Pancreas (tissue), 10 donors: ENCODE data around the gene MNAT1. TPM values are rescaled to one million over a fixed set of nuclear protein-coding genes. Genes with fewer than 3 reads are reported as not detected.
A peak's percentile ranks its signal among the peaks of the same experiment; 100 is the strongest.

Experiments used
- ATAC-seq, 4 donors: fragments of 200-7000 bp; cut with Tn5 transposase; one replicate each; pipeline versions ENCODE4 v1.8.0 to v1.9.1; 2020; ENCODE audit warnings: mild to moderate bottlenecking in 4 of 4, moderate library complexity in 4 of 4
- DNase-seq, 6 donors: peaks; one replicate each; pipeline ENCODE4 v3.0.0-alpha.2; 2020
- FAIRE-seq: peaks from 2 replicates; lab custom pipeline; 2012; peaks lifted over from hg19 to GRCh38; lab: Jason Lieb, UNC
- H3K27ac ChIP-seq, 4 donors: fragments of 200-600 bp; sonication (generic); 1 replicate in 3 of 4; 2 replicates in 1 of 4; pipeline versions ENCODE4 v1.5.0 to v1.8.0; 2020
- H3K27me3 ChIP-seq, 4 donors: fragments of 200-600 bp; one replicate each; pipeline ENCODE4 v1.8.0; 2021
- H3K36me3 ChIP-seq, 3 donors: fragments of 200-600 bp; sonication (generic) in 1 of 3; one replicate each; pipeline versions ENCODE4 v1.5.0 to v1.8.0; 2020 to 2021
- H3K4me1 ChIP-seq, 3 donors: fragments of 200-600 bp; one replicate each; pipeline ENCODE4 v1.8.0; 2021
- H3K4me3 ChIP-seq, 4 donors: fragments of 200-600 bp; sonication (generic) in 2 of 4; one replicate each; pipeline versions ENCODE4 v1.5.0 to v1.8.0; 2020 to 2021
- H3K9me3 ChIP-seq, 4 donors: fragments of 200-600 bp; one replicate each; pipeline ENCODE4 v1.8.0; 2021
- WGBS, 2 donors: extraction: QIAGEN DNeasy Blood & Tissue Kit; methylation state at CpG; one replicate each; pipeline ENCODE4 v1.1.7; 2013; 5-methylcytosine and 5-hydroxymethylcytosine counted together
- intact Hi-C, 3 donors: fragments of 100-400 bp; cut with DNase I; formaldehyde crosslinking; loops; one replicate each; pipeline versions ENCODE4 v1.11.1 to v1.14.2; 2022
- polyA plus RNA-seq, 2 donors: library from polyadenylated mRNA; stranded (reverse); fragments of 200-250 nt; gene quantifications; one replicate each; pipeline ENCODE4 v1.2.3, GENCODE V29; 2013
- total RNA-seq, 6 donors: library from RNA; stranded (reverse); fragmentation: NEBNext Ultra II Directional in 4 of 6; extraction: Animal tissue kit (Norgen Biotek cat#: 25700) in 4 of 6; gene quantifications; one replicate each; pipeline versions ENCODE4 v1.2.1 to v1.2.4, GENCODE V29; 2021 to 2023
- TF ChIP-seq, protein P1 (sequence below), 4 donors: fragments of 200-600 bp; sonication (generic) in 3 of 4; IDR thresholded peaks; one replicate each; pipeline versions ENCODE4 v1.5.0 to v1.8.0; 2021; ENCODE audit warnings: antibody characterized with exemption in 4 of 4
- donor health status: healthy with polysubstance abuse.
- donor health status: DM: no; HTN: no; CAD: no; lungs with moderate emphysema.
- donor health status: DM: no; HTN: no; CAD: no.
- donor health status: control.
- donor health status: control.
- donor health status: Bipolar disorder and iron deficiency.
- donor health status: DM: yes; HTN: yes; CAD: no.
- donor health status: DM: no; HTN: no; CAD: no.
- donor health status: DM: no; HTN: no; CAD: no.
- donor health status: DM: yes; HTN: yes; CAD: no.

Gene MNAT1
- total and polyA plus RNA-seq, 8 donors, result 6.9 to 15.6 (median 12.2) TPM

DNA sequence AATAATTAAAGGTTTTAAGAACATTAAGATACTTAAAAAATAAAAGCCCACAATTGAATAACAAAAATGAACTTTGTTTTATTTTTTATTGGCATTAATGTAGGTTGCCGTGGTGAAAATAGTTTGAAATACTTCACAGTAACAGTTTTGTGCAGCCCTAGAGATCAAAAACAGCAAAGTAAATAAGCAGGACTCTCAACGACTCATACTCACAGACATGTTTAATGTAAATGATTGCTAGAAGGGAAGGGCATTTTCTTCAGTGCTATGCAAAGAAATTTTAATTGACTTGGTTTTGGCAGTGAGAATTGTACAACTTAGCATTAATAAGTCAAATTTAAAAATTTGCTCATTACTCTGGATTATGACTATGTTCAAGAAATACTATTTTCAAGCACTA lies 230.3 kb downstream of the MNAT1 start:
- Histone ChIP-seq H3K4me1 (no peaks in the 10 kb centered on the region), H3K27ac (no peak overlapping the region), H3K4me3 (no peak overlapping the region), H3K9me3 (no peaks in the 10 kb centered on the region), H3K27me3 (no peaks in the 10 kb centered on the region), H3K36me3 (no peaks in the 10 kb centered on the region)
- no peak for DNase-seq
- 59 to 63% methylated on average over 2 of the region's 2 CpGs for WGBS, 2 donors
- TF ChIP-seq, protein P1, sequence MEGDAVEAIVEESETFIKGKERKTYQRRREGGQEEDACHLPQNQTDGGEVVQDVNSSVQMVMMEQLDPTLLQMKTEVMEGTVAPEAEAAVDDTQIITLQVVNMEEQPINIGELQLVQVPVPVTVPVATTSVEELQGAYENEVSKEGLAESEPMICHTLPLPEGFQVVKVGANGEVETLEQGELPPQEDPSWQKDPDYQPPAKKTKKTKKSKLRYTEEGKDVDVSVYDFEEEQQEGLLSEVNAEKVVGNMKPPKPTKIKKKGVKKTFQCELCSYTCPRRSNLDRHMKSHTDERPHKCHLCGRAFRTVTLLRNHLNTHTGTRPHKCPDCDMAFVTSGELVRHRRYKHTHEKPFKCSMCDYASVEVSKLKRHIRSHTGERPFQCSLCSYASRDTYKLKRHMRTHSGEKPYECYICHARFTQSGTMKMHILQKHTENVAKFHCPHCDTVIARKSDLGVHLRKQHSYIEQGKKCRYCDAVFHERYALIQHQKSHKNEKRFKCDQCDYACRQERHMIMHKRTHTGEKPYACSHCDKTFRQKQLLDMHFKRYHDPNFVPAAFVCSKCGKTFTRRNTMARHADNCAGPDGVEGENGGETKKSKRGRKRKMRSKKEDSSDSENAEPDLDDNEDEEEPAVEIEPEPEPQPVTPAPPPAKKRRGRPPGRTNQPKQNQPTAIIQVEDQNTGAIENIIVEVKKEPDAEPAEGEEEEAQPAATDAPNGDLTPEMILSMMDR (IDR thresholded peaks at IDR 0.05), result no peak
- FAIRE-seq, result no peak
- intact Hi-C loops, result no loop called here
- no peak for ATAC-seq

DNA sequence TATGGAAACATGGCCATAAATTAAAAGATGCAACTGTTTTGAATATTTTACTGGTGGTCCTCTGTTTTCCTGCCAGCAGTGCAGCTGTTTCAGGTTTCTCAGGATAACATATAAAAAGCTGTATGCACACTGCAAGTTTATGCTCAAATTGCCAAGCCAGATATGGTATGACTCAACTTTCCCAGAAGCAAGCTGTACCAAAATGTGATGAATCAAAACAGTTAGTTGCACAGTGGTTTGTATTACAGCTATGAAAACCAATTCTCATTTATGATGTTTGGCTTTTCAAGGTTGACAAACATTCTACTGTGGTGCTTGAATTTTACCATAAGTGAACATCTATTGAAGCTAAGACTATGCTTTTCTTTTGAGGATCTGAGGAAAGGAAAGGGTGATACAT lies 230.8 kb downstream of the MNAT1 start:
- intact Hi-C loops, result no loop called here
- no peaks in the 10 kb centered on the region for H3K36me3 ChIP-seq
- ATAC-seq (peak in 2 of 4 donors; percentile 39 to 45), FAIRE-seq (no peak), DNase-seq (no peak)
- H3K4me1 ChIP-seq, result no peaks in the 10 kb centered on the region
- no peaks in the 10 kb centered on the region for H3K27me3 ChIP-seq
- H3K4me3 ChIP-seq, result no peak overlapping the region
- no peak overlapping the region for H3K27ac ChIP-seq
- H3K9me3 ChIP-seq, result no peaks in the 10 kb centered on the region
- TF ChIP-seq, protein P1 (IDR thresholded peaks at IDR 0.05), result no peak

DNA sequence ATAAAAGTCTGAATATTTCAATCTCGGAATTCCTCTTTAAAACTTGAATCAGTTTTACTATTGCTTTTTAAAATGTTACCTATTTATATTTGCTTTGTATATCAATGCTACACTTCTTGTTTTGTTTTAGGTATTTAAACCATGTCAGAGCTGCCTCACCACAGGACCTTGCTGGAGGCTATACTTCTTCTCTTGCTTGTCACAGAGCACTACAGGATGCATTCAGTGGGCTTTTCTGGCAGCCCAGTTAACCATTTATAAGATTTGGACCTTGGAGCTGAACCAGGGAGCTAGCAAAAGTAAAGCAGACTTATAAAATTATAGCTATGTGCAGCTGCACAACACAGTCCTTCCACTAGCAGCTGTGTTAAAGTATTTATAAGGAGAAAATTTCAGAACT lies 233.5 kb downstream of the MNAT1 start:
- Histone ChIP-seq H3K27me3 (no peaks in the 10 kb centered on the region), H3K36me3 (no peaks in the 10 kb centered on the region), H3K4me1 (no peaks in the 10 kb centered on the region), H3K27ac (no peak overlapping the region), H3K4me3 (no peak overlapping the region), H3K9me3 (no peaks in the 10 kb centered on the region)
- TF ChIP-seq, protein P1 (IDR thresholded peaks at IDR 0.05), result no peak
- DNase-seq, result no peak
- intact Hi-C loops, result no loop called here
- FAIRE-seq, result no peak
- WGBS, 2 donors, result 76 to 89% methylated on average over 1 of the region's 1 CpG
- ATAC-seq, result no peak

DNA sequence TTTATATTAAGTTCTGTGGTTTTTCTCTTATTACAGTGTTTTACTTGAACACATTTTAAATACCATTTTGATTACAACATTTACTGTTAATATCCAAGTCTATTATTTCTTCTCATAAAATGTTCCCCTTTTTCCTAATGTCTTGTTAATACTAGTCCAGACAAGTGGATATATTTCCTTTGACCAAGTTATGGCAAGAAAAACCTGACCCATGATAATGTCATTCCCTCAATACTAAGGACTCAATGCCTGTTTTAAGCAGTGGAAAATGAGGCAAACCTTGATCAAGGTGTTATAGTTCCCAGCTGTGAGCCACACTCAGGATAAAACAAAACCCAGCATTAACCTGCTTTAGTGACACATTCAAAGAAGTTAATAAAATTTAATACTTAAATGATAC lies 234.1 kb downstream of the MNAT1 start:
- ATAC-seq, result no peak
- DNase-seq, result no peak
- H3K4me1 ChIP-seq, result no peaks in the 10 kb centered on the region
- no peak overlapping the region for H3K27ac ChIP-seq
- H3K9me3 ChIP-seq, result no peaks in the 10 kb centered on the region
- TF ChIP-seq, protein P1 (IDR thresholded peaks at IDR 0.05), result no peak
- FAIRE-seq, result no peak
- intact Hi-C loops, result no loop called here
- no peaks in the 10 kb centered on the region for H3K27me3 ChIP-seq
- H3K4me3 ChIP-seq, result no peak overlapping the region
- no peaks in the 10 kb centered on the region for H3K36me3 ChIP-seq

DNA sequence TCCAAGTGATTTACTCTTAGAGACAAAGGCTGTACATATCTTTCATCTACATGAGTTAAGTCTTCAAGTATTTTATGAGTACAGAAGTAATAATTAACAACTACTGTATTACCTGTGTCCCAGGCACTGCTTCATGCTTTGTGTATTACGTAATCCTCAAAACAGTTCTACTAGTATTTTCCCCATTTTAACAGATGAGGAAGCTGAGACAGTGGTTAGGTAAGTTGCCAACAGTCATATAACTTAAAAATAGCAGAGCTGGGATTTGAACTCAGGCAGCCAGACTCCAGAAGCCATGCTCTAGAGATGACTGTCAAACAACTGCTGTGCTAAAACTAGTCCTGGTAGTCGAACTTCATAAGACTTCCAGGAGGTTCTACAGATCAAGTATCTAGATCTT lies 235.6 kb downstream of the MNAT1 start:
- 85 to 91% methylated on average over 2 of the region's 2 CpGs for WGBS, 2 donors
- peak in 1 of 4 donors; percentile 39 for ATAC-seq
- H3K27me3 ChIP-seq, result no peaks in the 10 kb centered on the region

More for the DNA sequence above, 235.6 kb downstream of the MNAT1 start:
- H3K9me3 ChIP-seq, result no peaks in the 10 kb centered on the region
- H3K36me3 ChIP-seq, result peaks cover 0 to 5% (median 0%) of the 10 kb centered on the region in 3 donors
- TF ChIP-seq, protein P1 (IDR thresholded peaks at IDR 0.05), result no peak
- no peak overlapping the region for H3K27ac ChIP-seq
- no peak for FAIRE-seq
- no peaks in the 10 kb centered on the region for H3K4me1 ChIP-seq
- no peak for DNase-seq
- intact Hi-C loops, result no loop called here
- H3K4me3 ChIP-seq, result no peak overlapping the region
